IPS-15b (cell line): ENCODE results near the gene TRPV4.

Experiments
- H3K27me3 ChIP-seq: one replicate; pipeline ENCODE4 v1.6.1; 2013; ENCODE audit warnings: low read length; ENCODE audit not compliant: control insufficient read depth, insufficient read depth
- H3K36me3 ChIP-seq: one replicate; pipeline ENCODE4 v1.6.1; 2013; ENCODE audit warnings: low read length; ENCODE audit not compliant: control insufficient read depth, insufficient read depth
- H3K4me1 ChIP-seq: one replicate; pipeline ENCODE4 v1.6.1; 2013; ENCODE audit warnings: mild to moderate bottlenecking, low read length; ENCODE audit not compliant: control insufficient read depth, insufficient read depth
- H3K4me3 ChIP-seq: one replicate; pipeline ENCODE4 v1.5.1; 2013; ENCODE audit warnings: low read depth, low read length
- H3K9ac ChIP-seq: one replicate; pipeline ENCODE4 v1.6.1; 2013; ENCODE audit warnings: low read depth, mild to moderate bottlenecking, low read length
- H3K9me3 ChIP-seq: one replicate; pipeline ENCODE4 v1.6.1; 2013; ENCODE audit warnings: mild to moderate bottlenecking, low read length; ENCODE audit not compliant: control insufficient read depth, insufficient read depth

Gene TRPV4

DNA sequence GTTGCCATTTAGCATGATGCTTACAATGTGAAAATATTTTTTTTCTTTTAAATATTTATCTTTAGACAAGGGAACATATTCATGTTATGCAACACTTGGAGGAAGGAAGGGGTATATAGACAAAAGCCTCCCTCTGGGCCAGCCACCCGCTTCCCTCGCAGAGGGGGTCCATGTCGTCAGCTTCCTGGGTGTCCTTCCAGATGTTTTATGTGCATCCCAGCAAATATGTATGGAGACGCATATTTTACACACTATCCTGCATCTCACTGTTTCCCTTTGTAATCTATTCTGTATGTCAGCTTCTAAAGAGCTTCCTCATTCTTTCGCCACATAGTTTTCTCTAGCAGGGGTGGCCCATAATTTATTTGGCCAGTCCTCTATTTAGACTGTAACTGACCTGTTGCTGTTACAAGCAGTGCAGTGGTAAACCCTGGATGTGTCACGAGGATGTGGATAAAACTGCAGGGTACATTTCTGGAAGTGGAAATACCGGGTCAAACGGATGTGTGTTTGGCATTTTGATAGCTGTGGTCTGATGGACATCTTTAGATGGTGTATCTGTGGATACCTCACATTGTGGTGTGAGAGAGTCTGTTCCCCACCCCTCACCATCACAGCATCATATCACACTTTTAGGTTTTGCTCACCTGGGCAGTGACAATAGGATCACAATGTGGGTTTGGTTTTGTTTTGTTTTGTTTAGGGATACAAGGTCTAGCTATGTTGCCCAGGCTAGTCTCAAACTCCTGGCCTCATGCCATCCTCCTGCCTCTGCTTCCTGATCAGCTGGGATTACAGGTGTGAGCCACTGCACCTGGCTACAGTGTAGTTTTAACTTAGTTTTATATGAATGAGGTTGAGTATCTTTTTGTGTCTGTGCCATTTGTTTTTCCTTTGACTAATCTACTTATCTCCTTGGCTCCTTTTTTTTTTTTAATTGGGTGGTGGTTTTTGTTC lies 87.9 kb downstream of the TRPV4 start:
- Histone ChIP-seq H3K4me1 (no peaks in the 10 kb centered on the region), H3K27me3 (no peaks in the 10 kb centered on the region), H3K36me3 (no peaks in the 10 kb centered on the region), H3K4me3 (no peak overlapping the region), H3K9ac (no peak overlapping the region), H3K9me3 (no peaks in the 10 kb centered on the region)

DNA sequence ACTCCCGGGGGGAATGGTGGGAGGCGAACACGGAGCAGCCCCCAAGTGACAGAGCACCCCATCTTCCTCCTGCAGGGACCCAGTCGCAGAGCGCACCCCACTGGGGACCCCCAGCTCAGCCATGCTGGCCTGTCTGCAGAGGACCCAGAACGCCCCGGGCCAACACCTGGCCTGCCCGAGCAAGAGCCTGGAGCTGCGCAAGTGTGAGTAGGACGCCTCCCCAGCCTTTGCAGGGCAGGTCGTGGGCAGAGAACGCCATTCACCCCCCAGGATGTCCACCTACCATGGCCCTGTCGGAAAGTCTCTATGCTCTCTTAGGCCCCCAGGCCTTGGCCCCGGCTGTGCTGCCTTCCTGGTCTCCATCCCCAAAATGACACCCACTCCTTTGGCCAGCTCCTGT lies 89.2 kb downstream of the TRPV4 start:
- Histone ChIP-seq H3K4me3 (no peak overlapping the region), H3K9me3 (no peaks in the 10 kb centered on the region), H3K27me3 (no peaks in the 10 kb centered on the region), H3K36me3 (no peaks in the 10 kb centered on the region), H3K9ac (no peak overlapping the region), H3K4me1 (no peaks in the 10 kb centered on the region)

DNA sequence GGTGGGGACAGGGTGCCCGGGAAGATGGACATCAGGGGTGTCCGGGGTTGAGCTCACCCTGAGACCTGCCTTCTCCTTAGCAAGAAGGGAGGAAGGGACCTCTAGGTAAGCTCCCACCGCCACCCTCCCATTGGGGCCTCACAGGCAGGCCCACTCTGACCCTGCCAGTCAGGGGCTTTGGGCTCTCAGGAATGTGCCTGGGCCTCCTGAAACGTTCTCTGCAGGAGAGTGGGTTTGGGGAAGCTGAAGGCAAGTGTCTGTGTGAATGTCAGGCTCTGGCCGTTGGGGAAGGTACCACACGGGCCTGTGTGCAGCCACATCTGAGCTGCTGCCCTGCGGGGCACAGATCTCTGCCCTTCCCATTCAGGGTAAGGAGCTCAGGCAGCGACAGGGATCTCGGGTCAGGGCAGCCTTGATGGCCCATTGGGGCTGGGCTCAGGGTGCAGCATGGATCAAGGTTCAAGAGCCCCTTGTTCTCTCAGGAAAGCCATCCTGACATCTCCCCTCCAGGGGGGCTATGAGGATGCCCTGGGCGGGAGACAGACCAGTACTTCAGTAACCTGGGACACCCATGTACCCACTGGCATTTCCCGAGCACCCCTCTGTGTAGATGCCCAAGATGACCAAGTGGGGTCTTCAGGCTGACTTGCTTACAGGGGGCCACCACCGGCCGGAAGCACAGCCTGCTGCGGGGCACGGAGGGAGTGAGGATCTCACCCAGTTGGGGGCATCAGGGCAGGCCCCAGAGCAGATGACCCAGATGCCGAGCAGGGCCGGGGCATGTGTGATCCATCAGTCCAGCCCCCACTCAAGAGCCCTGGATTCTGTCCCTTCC lies 89.9 kb downstream of the TRPV4 start:
- H3K27me3 ChIP-seq, result no peaks in the 10 kb centered on the region
- no peak overlapping the region for H3K9ac ChIP-seq
- no peaks in the 10 kb centered on the region for H3K36me3 ChIP-seq
- no peaks in the 10 kb centered on the region for H3K4me1 ChIP-seq
- no peaks in the 10 kb centered on the region for H3K9me3 ChIP-seq
- H3K4me3 ChIP-seq, result no peak overlapping the region

DNA sequence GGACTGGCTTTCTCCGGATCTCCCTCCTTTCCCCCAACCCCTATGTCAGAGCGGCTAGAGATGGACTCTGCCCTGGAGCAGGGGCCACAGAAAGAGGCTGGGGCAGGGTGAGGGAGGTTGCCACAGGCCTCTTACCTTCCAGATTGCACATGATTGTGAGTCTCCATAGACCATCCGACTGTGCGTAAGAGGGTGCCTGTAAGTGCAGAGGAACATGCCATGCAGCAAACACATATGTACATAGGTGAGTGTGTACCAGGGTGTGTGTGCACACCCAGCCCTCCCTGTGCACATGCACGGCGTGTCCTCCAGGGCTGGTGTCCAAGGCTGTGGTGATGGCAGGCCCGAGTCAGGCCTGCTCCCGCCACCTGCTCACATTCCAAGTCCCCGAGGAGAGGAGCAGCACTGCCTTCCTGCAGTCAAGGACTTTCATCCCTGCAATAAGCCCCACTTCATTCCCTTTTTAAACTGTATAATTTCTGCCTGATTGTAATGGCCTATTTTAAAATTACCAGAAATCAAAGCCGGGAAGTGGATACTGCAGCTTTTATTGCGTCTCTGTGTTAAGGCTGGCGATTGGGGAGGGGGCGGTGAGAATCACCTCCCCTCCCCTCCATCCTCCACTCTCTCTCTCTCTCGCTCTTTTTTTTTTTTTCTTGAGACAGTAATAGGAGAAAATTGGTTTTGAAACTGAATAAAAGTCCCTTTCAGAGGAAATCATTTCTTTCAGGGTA lies 91.1 kb downstream of the TRPV4 start:
- H3K36me3 ChIP-seq, result no peaks in the 10 kb centered on the region
- no peaks in the 10 kb centered on the region for H3K4me1 ChIP-seq
- H3K27me3 ChIP-seq, result no peaks in the 10 kb centered on the region
- no peak overlapping the region for H3K9ac ChIP-seq
- no peak overlapping the region for H3K4me3 ChIP-seq
- no peaks in the 10 kb centered on the region for H3K9me3 ChIP-seq

DNA sequence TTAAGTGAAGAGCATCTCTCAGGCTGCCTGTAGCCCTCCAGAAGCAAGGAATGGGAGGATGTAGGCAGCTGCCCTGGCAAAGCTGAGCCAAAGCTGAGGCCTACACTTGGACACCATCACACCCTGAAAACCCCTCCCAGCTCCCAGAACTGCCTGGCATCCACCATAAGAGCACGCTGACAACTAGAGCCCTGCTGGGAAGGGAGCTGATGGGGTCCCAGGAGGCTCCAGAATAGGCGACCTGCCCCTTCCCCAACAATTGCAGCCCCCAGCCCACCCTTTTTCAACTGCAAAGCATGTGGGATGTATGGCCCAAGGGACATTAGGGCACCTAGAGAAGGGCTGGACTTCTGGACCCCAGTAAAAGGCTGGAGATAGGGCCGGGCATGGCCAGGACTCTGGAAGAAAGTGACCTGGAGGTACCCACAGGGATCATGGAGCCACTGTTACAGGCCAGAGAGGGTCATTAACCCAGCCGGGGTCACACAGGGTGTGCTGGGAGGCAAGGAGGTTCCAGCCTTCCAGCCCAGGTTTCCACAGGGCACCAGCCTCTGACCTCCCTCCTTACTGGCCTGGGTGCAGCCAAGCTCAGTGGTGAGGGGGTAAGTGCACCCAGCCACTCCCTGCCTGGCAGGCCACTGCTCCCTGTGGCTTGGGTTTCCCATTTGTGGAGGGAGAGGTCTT lies 91.8 kb downstream of the TRPV4 start:
- H3K9me3 ChIP-seq, result no peaks in the 10 kb centered on the region
- H3K4me3 ChIP-seq, result no peak overlapping the region
- no peaks in the 10 kb centered on the region for H3K4me1 ChIP-seq
- no peaks in the 10 kb centered on the region for H3K27me3 ChIP-seq
- H3K36me3 ChIP-seq, result no peaks in the 10 kb centered on the region
- no peak overlapping the region for H3K9ac ChIP-seq

DNA sequence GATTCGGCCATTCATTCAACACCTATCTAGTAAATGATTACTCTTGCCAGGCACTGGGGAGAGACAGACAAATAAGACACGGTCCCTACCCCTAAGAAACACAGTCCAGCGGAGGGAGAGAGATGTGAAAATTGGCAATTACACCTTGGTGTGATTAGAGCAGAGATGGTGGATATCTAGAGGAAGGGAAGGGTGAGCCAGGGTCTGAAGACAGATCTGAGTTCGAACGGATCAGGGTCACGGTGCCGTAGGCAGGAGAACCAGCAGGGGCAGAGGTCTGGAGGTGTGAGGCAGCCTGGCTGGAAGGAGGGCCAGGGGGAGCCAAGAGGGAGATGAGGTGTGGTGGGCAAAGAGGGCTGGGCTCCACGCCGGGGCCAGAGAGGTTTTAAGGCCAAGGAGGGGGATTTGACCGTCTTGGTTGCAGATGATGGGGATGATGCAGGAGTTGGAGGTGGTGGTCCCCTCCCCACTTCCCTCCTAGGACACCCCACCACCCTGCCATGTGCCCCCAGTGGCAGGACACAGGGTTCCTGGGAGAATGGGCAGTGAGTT lies 92.4 kb downstream of the TRPV4 start:
- Histone ChIP-seq H3K36me3 (no peaks in the 10 kb centered on the region), H3K9ac (no peak overlapping the region), H3K4me1 (no peaks in the 10 kb centered on the region), H3K27me3 (no peaks in the 10 kb centered on the region), H3K9me3 (no peaks in the 10 kb centered on the region), H3K4me3 (no peak overlapping the region)

DNA sequence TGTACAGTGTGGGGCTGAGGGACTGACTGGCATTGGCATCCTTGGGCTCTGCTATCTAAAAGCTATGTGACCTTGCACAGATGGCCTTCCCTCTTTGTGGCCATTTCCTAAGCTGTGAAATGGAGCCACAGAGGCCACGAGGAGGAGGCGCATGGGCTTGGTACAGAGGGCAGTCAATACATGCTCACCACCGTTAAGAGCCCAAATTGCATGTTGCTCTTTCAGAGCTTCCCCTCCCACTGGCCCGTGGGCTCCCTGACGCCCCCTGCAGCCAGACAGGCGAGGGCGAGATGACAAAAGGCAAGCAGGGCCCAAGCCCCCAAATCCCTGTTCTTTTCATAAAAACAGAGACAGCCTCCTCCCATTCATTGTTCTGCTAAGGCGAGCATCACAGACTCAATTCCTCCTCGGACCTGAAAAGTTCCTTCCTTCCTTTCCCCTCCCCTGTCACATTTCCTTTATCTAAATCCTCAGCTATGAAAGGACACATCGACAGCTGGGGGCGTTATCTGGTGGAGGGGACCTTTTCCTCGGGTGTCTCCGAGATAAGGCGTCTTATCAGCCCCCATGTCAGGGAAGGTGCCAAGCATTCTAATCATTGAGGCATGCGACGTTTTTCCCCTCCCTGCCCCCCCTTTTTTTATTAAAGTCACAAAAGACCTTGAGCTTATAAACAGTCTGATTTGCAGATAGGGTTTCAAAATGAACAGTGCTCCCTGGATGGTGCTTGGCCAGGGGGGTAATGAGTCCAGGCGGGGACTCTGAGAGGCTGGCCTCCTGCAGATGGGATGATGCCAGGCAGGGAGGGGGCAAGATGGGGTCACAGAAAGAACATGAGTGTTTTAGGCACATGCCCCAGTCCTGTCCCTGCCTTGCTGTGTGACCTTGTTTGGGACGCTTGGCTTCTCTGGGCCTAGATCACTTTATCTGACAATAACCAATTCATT lies 93.2 kb downstream of the TRPV4 start:
- Histone ChIP-seq H3K9me3 (no peaks in the 10 kb centered on the region), H3K9ac (no peak overlapping the region), H3K27me3 (no peaks in the 10 kb centered on the region), H3K4me3 (no peak overlapping the region), H3K36me3 (no peaks in the 10 kb centered on the region), H3K4me1 (no peaks in the 10 kb centered on the region)

DNA sequence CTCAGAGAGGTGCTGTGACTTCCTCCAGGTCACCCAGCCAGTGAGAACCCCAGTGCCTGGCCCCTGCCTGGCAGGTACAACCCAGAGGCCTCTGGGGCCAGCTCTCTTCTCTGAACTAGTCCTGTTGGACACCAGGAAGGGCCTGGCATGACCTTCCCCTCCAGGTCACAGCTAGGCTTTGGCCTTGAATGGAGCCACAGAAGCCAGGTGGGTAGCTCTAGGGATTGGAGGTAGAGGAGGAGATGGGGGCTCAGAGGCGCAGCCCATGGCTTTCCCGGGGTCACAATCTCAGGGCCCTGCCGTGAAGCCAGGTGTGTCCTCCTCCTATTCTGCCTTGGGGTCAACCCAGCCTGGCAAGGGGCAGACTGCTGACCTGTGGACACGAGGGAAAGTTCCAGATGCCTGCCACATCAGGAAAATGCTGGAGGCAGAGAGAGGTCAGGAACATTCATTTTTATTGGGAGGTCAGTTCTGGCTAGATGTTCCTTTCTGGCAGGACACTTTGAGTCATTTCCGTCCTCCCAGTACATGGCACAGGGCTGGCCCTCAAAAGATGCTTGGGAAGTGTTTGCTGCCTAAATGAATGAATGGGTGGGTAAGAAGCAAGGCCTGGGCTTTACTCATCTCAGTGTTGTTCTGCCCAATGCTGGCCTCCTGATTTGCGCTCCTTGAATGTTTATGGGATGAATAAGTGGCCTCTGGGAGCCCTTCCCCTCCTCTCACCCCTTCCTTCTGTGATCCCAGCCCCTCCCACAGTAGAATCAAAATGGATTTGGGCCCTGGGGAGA lies 94.1 kb downstream of the TRPV4 start:
- no peaks in the 10 kb centered on the region for H3K36me3 ChIP-seq
- H3K4me1 ChIP-seq, result peaks cover 2% of the 10 kb centered on the region
- H3K9me3 ChIP-seq, result no peaks in the 10 kb centered on the region
- H3K9ac ChIP-seq, result no peak overlapping the region
- H3K27me3 ChIP-seq, result no peaks in the 10 kb centered on the region
- no peak overlapping the region for H3K4me3 ChIP-seq

DNA sequence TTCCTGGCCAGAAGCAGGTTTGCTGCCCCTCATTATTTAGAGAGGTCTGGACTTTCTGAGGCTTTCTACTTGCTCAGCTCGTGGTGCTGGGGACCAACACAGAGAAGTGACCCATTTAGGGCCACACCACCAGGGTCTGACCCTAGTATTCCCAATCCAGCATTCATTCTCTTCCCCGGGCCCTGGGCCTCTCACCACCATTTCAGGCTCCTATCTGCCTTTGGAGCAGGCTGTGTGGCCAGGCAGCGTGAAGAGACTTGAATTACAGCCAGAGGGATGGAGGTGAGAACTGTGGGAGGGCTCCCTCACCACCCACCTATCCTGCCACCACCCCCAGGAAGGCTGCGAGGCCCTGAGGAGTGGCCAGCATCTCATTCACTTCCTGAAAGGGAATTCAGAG lies 95.0 kb downstream of the TRPV4 start:
- no peaks in the 10 kb centered on the region for H3K9me3 ChIP-seq
- H3K27me3 ChIP-seq, result no peaks in the 10 kb centered on the region
- no peak overlapping the region for H3K9ac ChIP-seq
- no peaks in the 10 kb centered on the region for H3K36me3 ChIP-seq
- no peak overlapping the region for H3K4me3 ChIP-seq
- H3K4me1 ChIP-seq, result peaks cover 2% of the 10 kb centered on the region

DNA sequence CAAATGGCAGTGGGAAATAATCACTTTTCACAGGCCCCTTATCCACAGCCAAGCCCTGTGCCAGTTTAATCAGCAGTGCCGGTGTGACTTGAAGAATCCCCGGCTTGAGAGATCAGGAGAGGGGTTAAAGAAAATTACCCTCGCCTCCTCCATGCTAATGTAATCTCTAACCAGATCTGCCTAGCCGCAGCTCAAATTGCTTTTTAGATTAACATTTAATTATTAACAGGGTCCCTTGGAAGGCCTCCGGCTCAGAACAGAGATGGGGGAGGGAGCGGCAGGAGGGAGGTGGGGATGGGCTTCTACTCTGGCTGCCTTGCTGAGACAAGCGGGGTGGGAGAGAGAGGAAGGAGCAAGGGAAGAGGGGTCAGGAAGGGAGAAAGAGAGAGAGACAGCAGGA lies 95.6 kb downstream of the TRPV4 start:
- no peaks in the 10 kb centered on the region for H3K36me3 ChIP-seq
- H3K4me1 ChIP-seq, result peaks cover 2% of the 10 kb centered on the region
- no peaks in the 10 kb centered on the region for H3K9me3 ChIP-seq
- no peak overlapping the region for H3K4me3 ChIP-seq
- no peak overlapping the region for H3K9ac ChIP-seq
- no peaks in the 10 kb centered on the region for H3K27me3 ChIP-seq
